ENCODE data around the gene TMEM151B. TPM values are rescaled to one million over a fixed set of nuclear protein-coding genes. Genes with fewer than 3 reads are reported as not detected.

The TMEM151B gene
- total RNA-seq, 4 donors from 2014 or later = 0.10 to 0.15 TPM; not detected in 2

DNA sequence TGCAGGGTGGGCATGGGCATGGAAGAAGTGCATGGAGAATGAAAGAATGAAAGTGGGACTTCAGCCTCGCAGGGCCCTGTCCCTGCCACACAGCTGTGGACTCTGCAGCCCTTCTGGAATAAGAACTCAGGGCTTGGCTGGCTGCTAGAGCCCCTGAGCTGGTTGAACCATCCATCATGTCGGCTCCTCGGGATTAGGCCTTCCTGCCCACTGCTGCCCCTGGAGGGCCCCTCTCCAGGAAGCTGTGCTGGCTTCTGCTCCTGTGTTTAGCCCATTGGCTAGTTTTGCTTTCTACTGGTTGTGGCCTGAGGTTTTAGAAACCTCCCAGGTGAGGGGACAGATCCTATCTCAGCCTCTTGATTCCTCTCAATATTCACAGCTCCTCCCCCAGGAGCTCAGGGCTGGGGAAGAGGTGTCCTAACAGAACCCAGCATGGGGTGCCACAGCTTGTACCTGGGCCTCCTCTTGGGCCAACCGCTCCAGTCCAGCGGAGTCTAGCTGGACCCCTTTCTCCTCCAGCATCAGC lies 35.0 kb downstream of the TMEM151B start:
- peak in 1 of 2 donors; percentile 42 for DNase-seq (ENCODE audit: low spot score in 2 of 2)
- Histone ChIP-seq H3K27ac (no peak overlapping the region), H3K9me3 (no peaks in the 10 kb centered on the region), H3K4me1 (no peaks in the 10 kb centered on the region), H3K36me3 (peaks cover 97% of the 10 kb centered on the region), H3K27me3 (no peaks in the 10 kb centered on the region), H3K4me3 (no peak overlapping the region)
- 84% methylated on average over 5 of the region's 5 CpGs for WGBS
- TF ChIP-seq POLR2A (IDR thresholded peaks at IDR 0.05) (no peak), POLR2AphosphoS5 (IDR thresholded peaks at IDR 0.05) (no peak), EP300 (IDR thresholded peaks at IDR 0.05) (no peak)
- TF ChIP-seq, protein P1, sequence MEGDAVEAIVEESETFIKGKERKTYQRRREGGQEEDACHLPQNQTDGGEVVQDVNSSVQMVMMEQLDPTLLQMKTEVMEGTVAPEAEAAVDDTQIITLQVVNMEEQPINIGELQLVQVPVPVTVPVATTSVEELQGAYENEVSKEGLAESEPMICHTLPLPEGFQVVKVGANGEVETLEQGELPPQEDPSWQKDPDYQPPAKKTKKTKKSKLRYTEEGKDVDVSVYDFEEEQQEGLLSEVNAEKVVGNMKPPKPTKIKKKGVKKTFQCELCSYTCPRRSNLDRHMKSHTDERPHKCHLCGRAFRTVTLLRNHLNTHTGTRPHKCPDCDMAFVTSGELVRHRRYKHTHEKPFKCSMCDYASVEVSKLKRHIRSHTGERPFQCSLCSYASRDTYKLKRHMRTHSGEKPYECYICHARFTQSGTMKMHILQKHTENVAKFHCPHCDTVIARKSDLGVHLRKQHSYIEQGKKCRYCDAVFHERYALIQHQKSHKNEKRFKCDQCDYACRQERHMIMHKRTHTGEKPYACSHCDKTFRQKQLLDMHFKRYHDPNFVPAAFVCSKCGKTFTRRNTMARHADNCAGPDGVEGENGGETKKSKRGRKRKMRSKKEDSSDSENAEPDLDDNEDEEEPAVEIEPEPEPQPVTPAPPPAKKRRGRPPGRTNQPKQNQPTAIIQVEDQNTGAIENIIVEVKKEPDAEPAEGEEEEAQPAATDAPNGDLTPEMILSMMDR (IDR thresholded peaks at IDR 0.05) = no peak

DNA sequence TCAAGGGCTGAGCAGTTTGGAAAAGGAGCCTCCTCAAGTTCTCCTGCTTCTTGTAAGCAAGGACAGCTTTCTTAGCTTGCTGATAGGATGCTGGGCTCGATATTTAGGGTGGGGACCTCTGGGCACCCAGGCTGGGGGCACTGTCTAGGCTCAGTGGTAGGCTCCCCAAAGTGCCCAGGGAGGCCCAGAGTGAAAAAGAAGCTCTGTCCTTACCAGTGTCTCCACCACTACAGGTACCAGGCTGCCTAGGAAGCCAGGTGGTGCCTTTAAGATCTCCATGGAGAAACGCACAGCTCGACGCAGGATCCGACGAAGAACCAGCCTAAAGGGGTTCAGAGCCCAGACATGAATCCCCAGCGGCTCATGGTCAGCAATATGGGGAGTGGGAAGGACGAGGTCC lies 36.5 kb downstream of the TMEM151B start:
- WGBS = 83% methylated on average over 7 of the region's 8 CpGs
- Histone ChIP-seq H3K27ac (no peak overlapping the region), H3K4me3 (no peak overlapping the region), H3K36me3 (peaks cover 92% of the 10 kb centered on the region), H3K4me1 (peaks cover under 1% of the 10 kb centered on the region), H3K9me3 (no peaks in the 10 kb centered on the region), H3K27me3 (no peaks in the 10 kb centered on the region)
- no peak for TF ChIP-seq POLR2AphosphoS5 (IDR thresholded peaks at IDR 0.05)
- TF ChIP-seq, protein P1 (IDR thresholded peaks at IDR 0.05) = no peak
- TF ChIP-seq EP300 (IDR thresholded peaks at IDR 0.05) = no peak
- no peak for TF ChIP-seq POLR2A (IDR thresholded peaks at IDR 0.05)
- DNase-seq (ENCODE audit: low spot score in 2 of 2) = no peak

DNA sequence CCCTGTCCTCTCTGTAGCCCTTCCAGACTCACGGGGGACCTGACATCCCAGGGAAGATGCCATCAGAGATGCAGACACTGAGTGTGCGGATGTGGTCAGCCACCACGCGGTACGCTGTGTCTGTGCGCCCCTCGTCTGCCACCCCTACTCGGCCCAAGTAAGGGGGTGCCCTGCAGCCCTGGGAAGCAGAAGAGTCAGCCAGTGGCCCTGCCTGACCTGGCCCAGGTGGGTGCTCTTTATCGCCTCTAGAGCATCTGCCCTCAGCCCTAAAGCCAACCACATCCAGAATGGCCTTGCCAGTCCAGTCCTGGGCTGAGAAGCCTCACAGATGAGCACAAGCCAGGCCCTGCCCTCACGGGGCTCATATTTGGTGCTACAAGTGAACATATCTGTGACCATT lies 37.0 kb downstream of the TMEM151B start:
- DNase-seq (ENCODE audit: low spot score in 2 of 2) = no peak
- no peaks in the 10 kb centered on the region for H3K27me3 ChIP-seq
- H3K27ac ChIP-seq = no peak overlapping the region
- no peaks in the 10 kb centered on the region for H3K9me3 ChIP-seq
- peaks cover 6% of the 10 kb centered on the region for H3K4me1 ChIP-seq
- H3K4me3 ChIP-seq = no peak overlapping the region
- TF ChIP-seq POLR2A (IDR thresholded peaks at IDR 0.05) = no peak
- peaks cover 87% of the 10 kb centered on the region for H3K36me3 ChIP-seq
- 95% methylated on average over 9 of the region's 10 CpGs for WGBS

DNA sequence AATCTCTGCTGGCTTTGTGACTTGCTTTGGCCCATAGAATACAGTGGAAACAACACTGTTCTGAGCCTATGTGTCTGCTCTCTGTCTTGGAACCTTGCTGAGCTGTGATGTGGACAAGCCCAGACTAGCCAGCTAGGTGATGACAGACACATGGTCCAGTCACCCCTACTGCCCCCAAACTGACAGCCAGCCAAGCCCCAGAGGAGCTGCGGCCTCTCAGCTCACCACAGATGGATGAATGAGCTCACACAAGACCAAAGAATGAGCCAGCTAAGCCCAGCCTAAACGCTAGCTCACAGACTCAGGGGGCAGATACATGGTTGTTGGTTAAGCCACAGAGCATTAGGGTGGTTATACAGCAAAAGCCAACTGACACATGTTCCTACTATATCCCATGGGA lies 38.8 kb downstream of the TMEM151B start:
- no peak for DNase-seq (ENCODE audit: low spot score in 2 of 2)
- Histone ChIP-seq H3K36me3 (peaks cover 68% of the 10 kb centered on the region), H3K4me1 (peaks cover 12% of the 10 kb centered on the region), H3K27me3 (no peaks in the 10 kb centered on the region), H3K4me3 (no peak overlapping the region), H3K27ac (no peak overlapping the region), H3K9me3 (no peaks in the 10 kb centered on the region)
- WGBS = no CpG with 5 or more reads among the region's 2 CpGs
- TF ChIP-seq POLR2AphosphoS5 (IDR thresholded peaks at IDR 0.05) (no peak), POLR2A (IDR thresholded peaks at IDR 0.05) (no peak), EP300 (IDR thresholded peaks at IDR 0.05) (no peak)
- TF ChIP-seq, protein P1 (IDR thresholded peaks at IDR 0.05) = no peak

DNA sequence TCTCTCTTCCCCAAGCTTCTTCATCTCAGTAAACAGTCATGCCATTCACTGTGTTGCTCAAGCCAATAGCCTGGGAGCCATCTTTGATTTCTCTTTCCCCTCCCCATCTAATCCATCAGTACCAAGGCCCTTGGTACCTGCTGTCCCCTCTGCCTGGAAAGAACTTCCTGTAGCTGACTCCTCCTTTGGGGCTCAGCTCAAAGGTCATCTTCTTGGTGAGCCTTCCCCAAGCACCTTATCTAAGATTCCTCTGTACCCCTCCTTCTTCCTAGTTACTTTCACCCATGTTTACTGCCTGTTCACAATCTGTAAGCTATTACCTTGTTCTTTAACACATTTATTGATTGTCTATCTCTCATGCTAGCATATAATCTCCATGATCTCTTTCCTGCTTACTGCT lies 39.4 kb downstream of the TMEM151B start:
- TF ChIP-seq POLR2AphosphoS5 (IDR thresholded peaks at IDR 0.05) (no peak), POLR2A (IDR thresholded peaks at IDR 0.05) (no peak), EP300 (IDR thresholded peaks at IDR 0.05) (no peak)
- TF ChIP-seq, protein P1 (IDR thresholded peaks at IDR 0.05) = no peak
- Histone ChIP-seq H3K36me3 (peaks cover 63% of the 10 kb centered on the region), H3K9me3 (no peaks in the 10 kb centered on the region), H3K4me3 (no peak overlapping the region), H3K27ac (no peak overlapping the region), H3K27me3 (no peaks in the 10 kb centered on the region), H3K4me1 (peaks cover 12% of the 10 kb centered on the region)
- DNase-seq (ENCODE audit: low spot score in 2 of 2) = no peak

DNA sequence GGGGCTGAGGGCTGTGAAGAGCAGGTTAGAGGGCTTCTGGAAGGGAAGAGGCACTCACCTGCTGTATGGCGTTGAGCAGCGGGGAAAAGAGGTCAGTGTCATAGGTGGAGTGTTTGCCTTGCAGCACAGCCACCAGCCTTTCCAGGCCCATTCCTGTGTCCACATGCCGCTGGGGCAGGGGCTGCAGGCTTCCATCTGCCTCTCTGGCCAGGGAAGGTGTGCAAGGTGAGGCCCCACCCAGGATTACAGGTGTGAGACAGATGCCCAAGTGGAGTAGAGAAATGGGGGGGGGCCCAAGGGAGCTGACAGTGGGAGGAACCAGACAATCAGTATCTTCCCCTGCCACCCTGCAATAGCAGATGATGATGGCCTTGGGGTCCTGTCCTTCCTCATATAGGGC lies 40.0 kb downstream of the TMEM151B start:
- H3K4me3 ChIP-seq = no peak overlapping the region
- no peak overlapping the region for H3K27ac ChIP-seq
- 98% methylated on average over 3 of the region's 3 CpGs for WGBS
- H3K27me3 ChIP-seq = no peaks in the 10 kb centered on the region
- DNase-seq (ENCODE audit: low spot score in 2 of 2) = peak in 1 of 2 donors; percentile 49
- H3K36me3 ChIP-seq = peaks cover 57% of the 10 kb centered on the region
- peaks cover 12% of the 10 kb centered on the region for H3K4me1 ChIP-seq
- TF ChIP-seq POLR2AphosphoS5 (IDR thresholded peaks at IDR 0.05) (no peak), POLR2A (IDR thresholded peaks at IDR 0.05) (no peak), EP300 (IDR thresholded peaks at IDR 0.05) (no peak)
- TF ChIP-seq, protein P1 (IDR thresholded peaks at IDR 0.05) = no peak
- H3K9me3 ChIP-seq = no peaks in the 10 kb centered on the region
